NCI-H2196 (cell line): Measurements from ENCODE around the gene WDR37.
"Not testable (repeated sequence)": the region's sequence is repeated elsewhere in the genome, so short reads cannot be mapped to it uniquely, and the experiment has no call there.

Experiments used
- DNase-seq: peaks from one replicate; lab custom pipeline; 2025; ENCODE audit not compliant: unreplicated experiment; lab: John Stamatoyannopoulos, UW

WDR37 gene

GRCh38 chr10:1151076-1152033 is 95.2 kb downstream of the WDR37 start:
- no peak for DNase-seq

GRCh38 chr10:1152386-1153250 is 96.4 kb downstream of the WDR37 start:
- no peak for DNase-seq

GRCh38 chr10:1153251-1153763 is 97.1 kb downstream of the WDR37 start:
- no peak for DNase-seq

GRCh38 chr10:1153805-1154351 is 97.7 kb downstream of the WDR37 start:
- DNase-seq = no peak

GRCh38 chr10:1154531-1155295 is 98.5 kb downstream of the WDR37 start:
- DNase-seq = no peak

GRCh38 chr10:1155791-1156615 is 99.8 kb downstream of the WDR37 start:
- DNase-seq = no peak

GRCh38 chr10:1156616-1156886 is 100.4 kb downstream of the WDR37 start:
- no peak for DNase-seq

- no peak for DNase-seq
Measured at GRCh38 chr10:1156921-1157614, 100.9 kb downstream of the WDR37 start.

- no peak for DNase-seq
Measured at GRCh38 chr10:1157615-1157933, 101.4 kb downstream of the WDR37 start.

GRCh38 chr10:1158066-1158465 is 101.9 kb downstream of the WDR37 start:
- DNase-seq = no peak

- DNase-seq = not testable (repeated sequence)
Measured at GRCh38 chr10:1158536-1158935, 102.4 kb downstream of the WDR37 start.

- DNase-seq = no peak
Measured at GRCh38 chr10:1159131-1160061, 103.2 kb downstream of the WDR37 start.

GRCh38 chr10:1160561-1161314 is 104.6 kb downstream of the WDR37 start:
- DNase-seq = no peak

- DNase-seq = not testable (repeated sequence)
Measured at GRCh38 chr10:1161315-1161673, 105.1 kb downstream of the WDR37 start.

GRCh38 chr10:1162481-1163203 is 106.5 kb downstream of the WDR37 start:
- no peak for DNase-seq

GRCh38 chr10:1163204-1163660 is 107.0 kb downstream of the WDR37 start:
- DNase-seq = no peak

- DNase-seq = no peak
Measured at GRCh38 chr10:1163831-1164230, 107.6 kb downstream of the WDR37 start.
